Left ventricle myocardium inferior (tissue), 1 donor: Measurements from ENCODE around the gene PDPR. TPM values are rescaled to one million over a fixed set of nuclear protein-coding genes. Genes with fewer than 3 reads are reported as not detected.
"Not testable (repeated sequence)": the region's sequence is repeated elsewhere in the genome, so short reads cannot be mapped to it uniquely, and the experiment has no call there.

Source experiments
- DNase-seq: peaks from one replicate; pipeline ENCODE4 v3.0.0-alpha.2; 2020
- H3K27ac ChIP-seq: fragments of 200-600 bp; replicated peaks from 2 replicates; pipeline ENCODE4 v1.8.0; 2021
- H3K27me3 ChIP-seq: fragments of 200-600 bp; 2 replicates; pipeline ENCODE4 v1.8.0; 2021; ENCODE audit warnings: low read depth
- H3K36me3 ChIP-seq: fragments of 200-600 bp; 2 replicates; pipeline ENCODE4 v1.8.0; 2021
- H3K4me1 ChIP-seq: fragments of 200-600 bp; 2 replicates; pipeline ENCODE4 v1.8.0; 2021
- H3K4me3 ChIP-seq: fragments of 200-600 bp; 2 replicates; pipeline ENCODE4 v1.8.0; 2021; ENCODE audit warnings: mild to moderate bottlenecking, moderate library complexity
- H3K9me3 ChIP-seq: fragments of 200-600 bp; replicated peaks from 2 replicates; pipeline ENCODE4 v1.8.0; 2021
- intact Hi-C: fragments of 100-400 bp; cut with micrococcal nuclease; formaldehyde crosslinking; loops from one replicate; pipeline ENCODE4 v1.11.0; 2022
- total RNA-seq: library from RNA; stranded (reverse); fragmentation: NEBNext Ultra II Directional; extraction: Animal tissue kit (Norgen Biotek cat#: 25700); gene quantifications from one replicate; pipeline ENCODE4 v1.2.1, GENCODE V29; 2021
- donor health status: DM: no; HTN: yes; CAD: no; lungs with severe emphysema.

The PDPR gene
- total RNA-seq, 1 donor from 2014 or later, result 22.2 TPM

DNA sequence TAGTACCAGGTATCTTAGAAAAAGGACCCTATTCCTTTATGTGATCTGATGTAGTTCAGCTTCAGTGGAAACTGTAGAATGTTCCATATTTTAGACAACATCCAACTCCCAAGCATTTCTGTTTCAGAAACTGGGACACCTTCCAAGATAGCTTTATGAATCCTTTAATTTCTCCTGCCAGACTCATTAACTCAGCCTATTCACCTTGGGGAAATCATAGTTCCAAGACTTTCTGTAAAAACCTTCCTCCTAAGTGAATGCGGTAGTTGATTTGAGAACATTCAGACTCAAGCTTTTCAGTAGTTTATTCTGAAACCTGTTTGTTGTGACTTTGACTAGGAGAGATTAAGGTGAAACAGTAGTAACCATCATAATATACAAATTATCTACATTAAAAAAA lies 20.0 kb upstream of the PDPR start:
- H3K4me3 ChIP-seq, H3K36me3 ChIP-seq, H3K27ac ChIP-seq, DNase-seq, H3K9me3 ChIP-seq, H3K27me3 ChIP-seq, intact Hi-C loops, H3K4me1 ChIP-seq: not testable (repeated sequence)

DNA sequence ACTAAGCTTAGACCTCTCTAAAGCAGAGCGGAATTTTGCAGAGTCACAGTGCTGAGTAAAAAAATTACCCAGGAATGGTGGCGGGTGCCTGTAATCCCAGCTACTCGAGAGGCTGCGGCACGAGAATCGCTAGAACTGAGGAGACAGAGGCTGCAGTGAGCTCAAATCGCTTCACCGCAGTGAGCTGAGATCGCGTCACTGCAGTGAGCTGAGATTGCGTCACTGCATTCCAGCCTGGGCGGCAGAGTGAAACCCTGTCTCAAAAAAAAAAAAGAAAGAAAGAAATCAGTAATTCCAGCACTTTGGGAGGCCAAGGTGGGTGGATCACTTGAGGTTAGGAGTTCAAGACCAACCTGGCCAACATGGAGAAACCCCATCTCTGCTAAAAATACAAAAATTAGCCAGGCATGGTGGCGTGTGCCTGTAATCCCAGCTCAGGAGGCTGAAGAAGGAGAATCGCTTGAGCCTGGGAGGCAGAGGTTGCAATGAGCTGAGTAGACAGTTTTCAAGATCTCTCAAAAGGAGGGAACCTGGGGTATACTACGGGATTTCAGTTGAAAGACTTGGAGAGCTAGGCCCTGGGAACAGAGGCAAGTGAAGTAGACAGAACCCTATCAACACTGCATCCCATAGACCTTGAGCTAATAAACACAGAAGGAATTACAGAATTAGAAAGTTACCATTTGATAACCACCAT lies 4.4 kb upstream of the PDPR start:
- intact Hi-C loops, H3K36me3 ChIP-seq, H3K4me1 ChIP-seq, H3K9me3 ChIP-seq, H3K27me3 ChIP-seq, H3K4me3 ChIP-seq, H3K27ac ChIP-seq, DNase-seq: not testable (repeated sequence)

DNA sequence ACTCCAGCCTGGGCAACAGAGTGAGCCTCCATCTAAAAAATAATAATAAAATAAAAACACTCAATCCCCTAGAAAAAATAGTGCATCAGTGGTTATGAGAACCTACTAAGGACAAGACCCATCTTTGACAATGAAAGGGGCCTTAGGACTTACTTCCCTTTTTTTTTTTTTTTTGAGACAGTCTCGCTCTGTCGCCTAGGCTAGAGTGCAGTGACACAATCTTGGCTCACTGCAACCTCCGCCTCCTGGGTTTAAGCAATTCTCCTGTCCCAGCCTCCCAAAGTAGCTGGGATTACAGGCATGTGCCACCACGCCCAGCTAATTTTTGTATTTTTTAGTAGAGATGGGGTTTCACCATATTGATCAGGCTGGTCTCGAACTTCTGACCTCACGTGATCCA lies 2.0 kb upstream of the PDPR start:
- H3K27ac ChIP-seq, intact Hi-C loops: not testable (repeated sequence)

DNA sequence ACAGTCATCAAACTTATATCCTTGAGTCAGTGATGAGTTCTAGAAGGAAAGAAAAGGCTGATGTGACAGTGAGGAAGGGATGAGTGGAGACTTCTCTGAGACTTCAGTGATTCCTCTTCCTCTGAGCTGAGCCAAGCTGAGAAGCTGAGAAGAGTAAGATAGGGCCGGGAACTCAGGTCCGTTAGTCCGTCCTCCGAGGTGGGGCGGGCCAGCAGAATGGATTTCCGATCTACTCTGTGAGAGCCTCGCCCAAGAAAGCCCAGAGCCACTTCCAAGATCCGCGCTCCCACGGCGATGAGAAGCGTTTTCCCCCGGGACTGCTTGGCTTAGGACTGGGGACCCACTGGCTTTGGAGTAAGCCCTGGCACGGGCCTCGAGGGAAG lies 542 bp upstream of the PDPR start:
- Histone ChIP-seq H3K4me1 (peaks cover 11% of the 10 kb centered on the region), H3K27ac (peak overlapping the region; percentile 86), H3K4me3 (peak overlapping the region; percentile 86)
- H3K36me3 ChIP-seq, intact Hi-C loops, H3K27me3 ChIP-seq, H3K9me3 ChIP-seq, DNase-seq: not testable (repeated sequence)

More for the DNA sequence above, 2.0 kb upstream of the PDPR start:
- H3K27me3 ChIP-seq, H3K9me3 ChIP-seq, H3K4me3 ChIP-seq, DNase-seq, H3K36me3 ChIP-seq: not testable (repeated sequence)
- peaks cover 11% of the 10 kb centered on the region for H3K4me1 ChIP-seq

DNA sequence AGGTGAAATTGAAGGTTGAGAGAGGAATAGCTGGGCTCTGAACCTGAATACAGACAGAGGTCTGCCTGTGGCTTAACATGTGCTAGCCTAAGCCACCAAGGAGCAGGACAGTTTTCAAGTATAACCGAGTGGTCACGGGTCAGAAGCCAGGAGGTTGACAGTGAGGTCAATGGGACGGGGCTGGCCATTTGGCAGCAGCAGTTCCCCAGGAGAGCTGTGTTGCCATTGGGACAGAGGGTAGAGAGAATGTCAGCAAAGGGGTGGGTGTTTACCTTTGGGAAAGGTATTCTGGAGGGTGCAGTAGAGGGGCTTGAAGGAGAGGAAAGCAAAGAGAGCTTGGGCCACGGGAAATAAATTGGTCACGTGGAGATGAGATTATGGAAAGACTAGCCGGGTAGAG lies 4.2 kb downstream of the PDPR start:
- H3K9me3 ChIP-seq, H3K4me3 ChIP-seq, intact Hi-C loops, H3K27ac ChIP-seq, H3K27me3 ChIP-seq, H3K4me1 ChIP-seq, DNase-seq: not testable (repeated sequence)
- peaks cover 23% of the 10 kb centered on the region for H3K36me3 ChIP-seq

DNA sequence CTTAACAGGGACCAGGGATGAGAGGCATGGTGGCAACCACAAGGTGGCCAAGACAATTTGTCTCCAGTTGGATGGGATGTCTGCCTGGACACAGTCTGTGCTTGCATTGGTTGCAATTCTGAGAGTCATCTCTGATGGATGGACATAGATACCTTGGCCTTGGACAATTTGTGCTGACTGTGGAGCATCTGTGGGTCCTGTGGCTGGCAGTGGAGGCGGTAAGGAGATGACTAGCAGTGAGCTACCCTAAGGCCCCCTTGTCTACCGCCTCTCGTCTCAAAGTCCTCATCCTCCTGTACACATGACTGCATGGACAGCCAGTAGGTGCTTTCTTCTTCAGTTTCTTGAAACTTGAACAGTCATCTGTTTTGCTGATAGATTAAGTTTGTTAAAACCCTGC lies 4.6 kb downstream of the PDPR start:
- H3K9me3 ChIP-seq, H3K27ac ChIP-seq, H3K4me3 ChIP-seq, H3K4me1 ChIP-seq, intact Hi-C loops, H3K27me3 ChIP-seq, DNase-seq: not testable (repeated sequence)
- H3K36me3 ChIP-seq, result peaks cover 27% of the 10 kb centered on the region

DNA sequence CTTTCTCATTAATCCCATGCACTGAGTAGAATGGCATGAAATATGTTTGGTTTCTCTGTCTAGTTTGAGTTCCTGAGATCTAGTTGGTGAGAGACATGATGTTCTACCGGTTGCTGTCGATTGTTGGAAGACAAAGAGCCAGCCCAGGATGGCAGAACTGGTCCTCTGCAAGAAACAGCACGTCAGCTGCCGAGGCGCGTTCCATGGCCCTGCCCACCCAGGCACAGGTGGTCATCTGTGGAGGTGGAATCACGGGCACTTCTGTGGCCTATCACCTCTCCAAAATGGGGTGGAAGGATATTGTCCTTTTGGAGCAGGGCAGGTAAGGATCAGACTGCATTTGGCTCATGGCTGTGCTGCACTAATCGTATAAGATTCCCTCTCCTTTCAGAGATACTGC lies 6.3 kb downstream of the PDPR start:
- peaks cover 35% of the 10 kb centered on the region for H3K36me3 ChIP-seq
- H3K4me3 ChIP-seq, H3K4me1 ChIP-seq, H3K27ac ChIP-seq, H3K9me3 ChIP-seq, H3K27me3 ChIP-seq, intact Hi-C loops, DNase-seq: not testable (repeated sequence)

DNA sequence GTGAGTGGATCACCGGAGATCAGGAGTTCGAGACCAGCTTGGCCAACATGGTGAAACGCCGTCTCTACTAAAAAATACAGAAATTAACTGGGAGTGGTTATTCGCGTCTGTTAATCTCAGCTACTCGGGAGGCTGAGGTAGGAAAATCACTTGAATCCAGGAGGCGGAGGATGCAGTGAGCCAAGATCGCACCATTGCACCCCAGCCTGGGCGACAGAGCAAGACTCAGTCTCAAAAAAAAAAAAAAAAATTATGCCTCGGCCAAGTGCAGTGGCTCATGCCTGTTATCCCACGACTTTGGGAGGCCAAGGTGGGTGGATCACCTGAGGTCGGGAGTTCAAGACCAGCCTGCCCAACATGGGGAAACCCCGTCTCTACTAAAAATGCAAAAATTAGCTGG lies 9.7 kb downstream of the PDPR start:
- H3K4me1 ChIP-seq, H3K27me3 ChIP-seq, intact Hi-C loops, H3K4me3 ChIP-seq, H3K27ac ChIP-seq, DNase-seq, H3K9me3 ChIP-seq: not testable (repeated sequence)
- H3K36me3 ChIP-seq, result peaks cover 66% of the 10 kb centered on the region

DNA sequence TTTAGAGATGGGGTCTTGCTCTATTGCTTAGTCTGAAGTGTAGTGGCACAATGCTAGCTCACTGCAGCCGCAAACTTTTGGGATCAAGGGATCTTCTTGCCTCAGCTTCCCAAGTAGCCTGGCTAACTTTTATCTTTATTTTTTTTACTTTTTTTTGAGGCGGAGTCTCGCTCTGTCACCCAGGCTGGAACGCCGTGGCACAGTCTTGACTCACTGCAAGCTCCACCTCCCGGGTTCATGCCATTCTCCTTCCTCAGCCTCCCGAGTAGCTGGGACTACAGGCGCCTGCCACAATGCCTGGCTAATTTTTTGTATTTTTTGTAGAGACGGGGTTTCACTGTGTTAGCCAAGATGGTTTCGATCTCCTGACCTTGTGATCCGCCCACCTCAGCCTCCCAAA lies 12.1 kb downstream of the PDPR start:
- H3K4me3 ChIP-seq, H3K27me3 ChIP-seq, H3K4me1 ChIP-seq, intact Hi-C loops, H3K9me3 ChIP-seq, H3K27ac ChIP-seq, DNase-seq: not testable (repeated sequence)
- H3K36me3 ChIP-seq, result peaks cover 85% of the 10 kb centered on the region

DNA sequence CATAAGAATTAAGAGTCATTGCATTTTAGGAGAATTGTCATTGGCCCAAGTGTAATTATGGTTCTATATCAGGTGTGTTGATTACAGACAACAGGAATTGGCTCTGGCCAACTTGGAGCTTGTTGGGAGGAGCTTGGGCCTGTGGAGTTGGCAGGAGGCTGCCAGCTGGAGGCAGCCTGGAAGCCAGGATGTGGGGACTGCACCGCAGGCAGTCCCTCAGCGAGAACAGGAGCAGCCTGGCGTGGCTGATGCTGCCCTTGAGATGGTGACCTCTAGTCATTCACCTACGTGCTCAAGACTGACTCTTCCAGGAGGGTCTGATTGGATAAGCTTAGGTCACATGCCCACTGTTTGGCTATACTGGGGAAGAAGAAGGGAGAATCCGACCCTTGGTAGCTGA lies 13.6 kb downstream of the PDPR start:
- H3K4me1 ChIP-seq, H3K27me3 ChIP-seq, H3K4me3 ChIP-seq, H3K9me3 ChIP-seq, DNase-seq, intact Hi-C loops: not testable (repeated sequence)
- H3K36me3 ChIP-seq, result peaks cover 84% of the 10 kb centered on the region
- peak overlapping the region; percentile 38 for H3K27ac ChIP-seq

DNA sequence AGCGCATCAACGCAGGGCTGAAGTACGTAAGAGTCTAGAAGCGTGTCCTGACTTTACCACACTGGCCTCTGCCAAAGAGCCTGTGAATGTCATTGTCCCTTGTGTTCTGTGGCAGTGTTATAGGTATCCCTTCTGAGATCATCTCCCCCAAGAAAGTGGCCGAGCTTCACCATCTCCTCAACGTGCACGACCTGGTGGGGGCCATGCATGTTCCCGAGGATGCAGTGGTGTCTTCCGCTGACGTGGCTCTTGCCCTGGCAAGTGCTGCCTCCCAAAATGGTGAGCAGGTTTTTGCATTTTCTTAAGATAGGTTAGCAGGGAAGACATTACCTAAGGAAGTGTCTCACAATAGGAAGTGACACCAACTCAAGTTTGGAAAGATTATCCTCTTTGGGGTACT lies 14.7 kb downstream of the PDPR start:
- H3K4me3 ChIP-seq, H3K9me3 ChIP-seq, H3K4me1 ChIP-seq, H3K27me3 ChIP-seq, H3K27ac ChIP-seq, intact Hi-C loops, DNase-seq: not testable (repeated sequence)
- peaks cover 85% of the 10 kb centered on the region for H3K36me3 ChIP-seq

DNA sequence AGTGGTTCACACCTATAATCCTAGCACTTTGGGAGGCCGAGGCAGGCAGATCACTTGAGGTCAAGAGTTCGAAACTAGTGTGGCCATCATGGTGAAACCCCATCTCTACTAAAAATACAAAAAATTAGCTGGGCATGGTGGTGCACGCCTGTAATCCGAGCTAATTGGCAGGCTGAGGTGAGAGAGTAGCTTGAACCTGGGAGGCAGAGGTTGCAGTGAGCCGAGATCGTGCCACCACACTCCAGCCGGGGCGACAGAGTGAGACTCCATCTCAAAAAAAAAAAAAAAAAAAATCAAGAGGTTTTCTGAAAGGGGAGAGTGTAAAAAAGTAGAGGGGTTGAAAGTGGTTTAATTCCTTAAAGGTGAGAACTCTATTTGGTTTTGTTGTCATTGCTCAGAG lies 21.7 kb downstream of the PDPR start:
- intact Hi-C loops, H3K9me3 ChIP-seq, DNase-seq, H3K27me3 ChIP-seq, H3K4me3 ChIP-seq, H3K27ac ChIP-seq, H3K4me1 ChIP-seq: not testable (repeated sequence)
- peaks cover 95% of the 10 kb centered on the region for H3K36me3 ChIP-seq

DNA sequence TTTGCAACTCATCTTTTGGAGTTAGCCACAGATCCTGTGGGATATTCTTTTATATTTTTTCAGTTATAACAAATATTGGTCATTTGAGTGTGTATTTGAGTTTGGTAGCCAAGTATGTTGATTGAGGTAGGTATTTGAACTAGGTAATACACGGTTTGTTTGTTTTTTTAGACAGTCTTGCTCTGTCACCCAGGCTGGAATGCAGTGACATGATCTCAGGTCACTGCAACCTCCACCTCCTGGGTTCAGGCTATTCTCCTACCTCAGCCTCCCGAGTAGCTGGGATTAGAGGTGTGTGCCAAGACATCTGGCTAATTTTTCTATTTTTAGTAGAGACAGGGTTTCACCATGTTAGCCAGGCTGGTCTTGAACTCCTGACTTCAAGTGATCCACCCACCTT lies 22.5 kb downstream of the PDPR start:
- intact Hi-C loops, H3K4me3 ChIP-seq, H3K27me3 ChIP-seq, H3K9me3 ChIP-seq, DNase-seq, H3K27ac ChIP-seq, H3K4me1 ChIP-seq: not testable (repeated sequence)
- H3K36me3 ChIP-seq, result peaks cover 97% of the 10 kb centered on the region

DNA sequence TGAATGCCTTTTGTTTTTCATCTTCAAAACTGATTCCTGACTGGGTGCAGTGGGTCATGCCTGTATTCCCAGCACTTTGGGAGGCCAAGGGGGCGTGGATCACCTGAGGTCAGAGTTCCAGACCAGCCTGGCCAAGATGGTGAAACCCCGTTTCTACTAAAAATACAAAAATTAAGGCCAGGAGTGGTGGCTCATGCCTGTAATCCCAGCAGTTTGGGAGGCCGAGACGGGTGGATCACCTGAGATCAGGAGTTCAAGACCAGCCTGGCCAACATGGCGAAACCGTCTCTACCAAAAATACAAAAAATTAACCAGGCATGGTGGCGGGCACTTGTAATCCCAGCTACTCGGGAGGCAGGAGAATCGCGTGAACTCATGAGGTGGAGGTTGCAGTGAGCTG lies 28.6 kb downstream of the PDPR start:
- H3K4me1 ChIP-seq, H3K4me3 ChIP-seq, DNase-seq, H3K27ac ChIP-seq, intact Hi-C loops, H3K9me3 ChIP-seq, H3K27me3 ChIP-seq: not testable (repeated sequence)
- peaks cover 80% of the 10 kb centered on the region for H3K36me3 ChIP-seq
